Thyroid gland (tissue), 4 donors: ENCODE measurements around the gene ANXA2. TPM values are rescaled to one million over a fixed set of nuclear protein-coding genes. Genes with fewer than 3 reads are reported as not detected.

Experiments used
- DNase-seq, 2 donors: peaks; one replicate each; pipeline ENCODE4 v3.0.0-alpha.2; 2019
- H3K27ac ChIP-seq, 3 donors: fragments of 200-600 bp; sonication (generic); 1 replicate in 2 of 3; 2 replicates in 1 of 3; pipeline ENCODE4 v1.5.1; 2016 to 2019; ENCODE audit warnings: mild to moderate bottlenecking in 1 of 3, moderate library complexity in 1 of 3
- H3K27me3 ChIP-seq: fragments of 200-600 bp; sonication (generic); one replicate; pipeline ENCODE4 v1.5.1; 2019
- H3K36me3 ChIP-seq, 2 donors: fragments of 200-600 bp; sonication (generic); one replicate each; pipeline ENCODE4 v1.5.1; 2016 to 2019
- H3K4me1 ChIP-seq, 2 donors: fragments of 200-600 bp; sonication (generic); one replicate each; pipeline ENCODE4 v1.5.1; 2017 to 2019
- H3K4me3 ChIP-seq, 3 donors: fragments of 200-600 bp; sonication (generic); replicated peaks in 1 of 3; 1 replicate in 2 of 3; 2 replicates in 1 of 3; pipeline ENCODE4 v1.5.1; 2016; ENCODE audit warnings: mild to moderate bottlenecking in 1 of 3
- H3K9me3 ChIP-seq: fragments of 200-600 bp; sonication (generic); one replicate; pipeline ENCODE4 v1.5.1; 2017
- CTCF ChIP-seq, 6 experiments: fragments of 200-600 bp in 3 of 6; fragments of 450-650 bp in 3 of 6; sonication (generic) in 3 of 6; IDR thresholded peaks; one replicate each; pipeline ENCODE4 v1.5.1; 2016 to 2019; ENCODE audit warnings: antibody characterized with exemption in 6 of 6, mild to moderate bottlenecking in 2 of 6, inconsistent platforms in 1 of 6, moderate library complexity in 1 of 6
- POLR2A ChIP-seq, 2 donors: fragments of 450-650 bp; IDR thresholded peaks; one replicate each; pipeline ENCODE4 v1.6.1; 2017; ENCODE audit warnings: antibody characterized with exemption in 2 of 2, mild to moderate bottlenecking in 2 of 2, moderate library complexity in 1 of 2
- WGBS, 2 donors: methylation state at CpG; one replicate each; pipeline ENCODE4 v1.1.5; 2017; 5-methylcytosine and 5-hydroxymethylcytosine counted together
- intact Hi-C: fragments of 100-400 bp; cut with DNase I; formaldehyde crosslinking; loops from one replicate; pipeline ENCODE4 v1.15.1; 2023
- total RNA-seq, 4 donors: library from RNA; depleted of rRNA; stranded (reverse); fragments of >200 nt; gene quantifications; one replicate each; pipeline ENCODE4 v1.2.3, GENCODE V29; 2016

The ANXA2 gene
- 100 to 1,000 TPM; 436 to 796 (median 612) TPM for total RNA-seq

DNA sequence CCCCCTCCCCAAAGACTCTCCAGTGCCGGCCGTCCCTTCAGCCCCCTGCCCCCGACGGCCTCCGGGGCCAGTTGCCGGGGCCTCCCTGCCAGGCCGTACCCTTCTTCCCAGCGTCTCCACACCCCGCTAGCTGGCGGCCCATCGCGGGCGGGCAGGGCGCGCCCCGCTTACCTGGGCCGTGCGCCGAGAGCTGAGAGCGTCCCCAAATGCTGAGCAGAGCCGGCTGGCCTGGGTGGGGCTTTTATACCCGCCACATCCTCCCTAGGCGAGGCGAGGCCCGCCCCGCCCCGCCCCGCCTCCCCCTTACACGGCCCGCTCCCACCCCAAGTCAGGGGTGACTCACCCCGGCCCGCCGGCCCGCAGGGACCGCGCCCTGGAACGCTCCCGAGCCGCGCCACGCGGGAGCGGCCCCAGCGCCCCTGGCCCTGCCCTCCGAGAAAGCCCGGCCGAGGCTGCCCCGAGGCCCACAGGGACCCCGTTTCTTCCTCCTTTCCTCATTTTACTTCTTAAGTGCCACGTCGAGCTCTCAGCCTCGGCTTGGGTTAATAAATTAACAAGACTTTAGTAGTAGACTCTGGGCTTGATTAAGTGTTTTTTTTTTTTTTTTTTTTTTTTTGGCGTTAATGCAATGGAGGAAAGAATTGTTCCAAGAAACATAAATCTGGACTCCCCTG lies at the start of gene ANXA2:
Gene ANXA2 (minus strand): TSS at position 215 of the 674 bp plus-strand sequence. CDS start 11,911 bp downstream, outside the sequence.
- peak within 1 kb of the TSS; percentile 91 to 95 (median 94) for H3K4me3 ChIP-seq
- DNase-seq: peak; percentile 83 to 84
- H3K36me3 ChIP-seq: no peaks in the 10 kb centered on the region
- H3K9me3 ChIP-seq: no peaks in the 10 kb centered on the region
- no peaks in the 10 kb centered on the region for H3K27me3 ChIP-seq
- intact Hi-C loops: loop anchor here (5.0 kb wide), 1 partner anchor 36 kb away; no protein-coding TSS in a partner anchor
- TF ChIP-seq CTCF (IDR thresholded peaks at IDR 0.05) (no peak), POLR2A (IDR thresholded peaks at IDR 0.05) (peak; percentile 54 to 94)
- 0 to 1% methylated on average over 16 to 23 of the region's 53 CpGs for WGBS, 2 donors
- H3K4me1 ChIP-seq: peaks cover 37 to 38% of the 10 kb centered on the region in 2 donors
- peak within 1 kb of the TSS; percentile 96 to 99 (median 98) for H3K27ac ChIP-seq

- DNase-seq: no peak
- Histone ChIP-seq H3K36me3 (peaks cover 5 to 9% of the 10 kb centered on the region in 2 donors), H3K4me1 (no peaks in the 10 kb centered on the region), H3K27ac (no peak overlapping the region), H3K9me3 (no peaks in the 10 kb centered on the region), H3K27me3 (no peaks in the 10 kb centered on the region), H3K4me3 (no peak overlapping the region)
- TF ChIP-seq CTCF (IDR thresholded peaks at IDR 0.05) (peak in 5 of 6 experiments; percentile 11 to 61 (median 52)), POLR2A (IDR thresholded peaks at IDR 0.05) (no peak)
- intact Hi-C loops: loop anchor here (10.0 kb wide), 1 partner anchor 90 kb away; no protein-coding TSS in a partner anchor
- 84 to 95% methylated on average over 6 of the region's 6 CpGs for WGBS, 2 donors
Measured at GRCh38 chr15:60444289-60444912, 46.6 kb upstream of the ANXA2 start.

- TF ChIP-seq CTCF (IDR thresholded peaks at IDR 0.05): no peak
- no peak for TF ChIP-seq POLR2A (IDR thresholded peaks at IDR 0.05)
- Histone ChIP-seq H3K27ac (no peak overlapping the region), H3K4me3 (no peak overlapping the region), H3K4me1 (no peaks in the 10 kb centered on the region), H3K9me3 (no peaks in the 10 kb centered on the region), H3K36me3 (peaks cover 0 to 5% of the 10 kb centered on the region in 2 donors), H3K27me3 (no peaks in the 10 kb centered on the region)
- intact Hi-C loops: loop anchor here (10.0 kb wide), 1 partner anchor 88 kb away; no protein-coding TSS in a partner anchor
- no peak for DNase-seq
- WGBS, 2 donors: 85 to 93% methylated on average over 3 of the region's 3 CpGs
Measured at GRCh38 chr15:60442763-60443162, 45.0 kb upstream of the ANXA2 start.

DNA sequence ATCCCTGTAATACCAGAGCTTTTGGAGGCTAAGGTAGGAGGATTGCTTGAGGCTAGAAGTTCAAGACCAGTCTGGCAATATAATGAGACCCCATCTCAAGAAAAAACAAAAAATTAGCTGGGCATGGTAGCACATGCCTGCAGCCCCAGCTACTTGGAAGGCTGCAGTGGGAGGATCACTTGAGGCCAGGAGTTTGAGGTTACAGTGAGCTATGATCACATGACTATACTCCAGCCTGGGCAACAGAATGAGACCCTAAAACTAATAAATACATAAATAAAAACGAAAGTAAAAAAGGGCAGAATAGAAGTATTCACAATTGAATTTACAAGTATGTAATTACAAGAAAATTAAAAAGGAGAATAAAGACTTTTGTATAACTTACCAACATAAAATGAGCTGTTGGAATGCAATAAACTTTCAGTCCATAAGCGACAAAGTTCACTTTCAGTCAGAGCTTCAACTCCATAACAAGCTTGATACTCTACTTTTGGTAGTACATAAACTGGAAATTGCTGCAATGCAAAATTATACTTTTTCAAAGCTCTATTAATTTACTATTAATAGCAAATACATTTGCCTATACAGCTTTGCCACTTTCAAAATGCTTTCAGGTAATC lies 44.4 kb upstream of the ANXA2 start:
- H3K27me3 ChIP-seq: no peaks in the 10 kb centered on the region
- intact Hi-C loops: loop anchor here (10.0 kb wide), 1 partner anchor 87 kb away; no protein-coding TSS in a partner anchor
- no peaks in the 10 kb centered on the region for H3K36me3 ChIP-seq
- no peaks in the 10 kb centered on the region for H3K9me3 ChIP-seq
- H3K4me3 ChIP-seq: no peak overlapping the region
- H3K27ac ChIP-seq: no peak overlapping the region
- no peak for TF ChIP-seq CTCF (IDR thresholded peaks at IDR 0.05)
- TF ChIP-seq POLR2A (IDR thresholded peaks at IDR 0.05): no peak
- 91 to 93% methylated on average over 2 of the region's 2 CpGs for WGBS, 2 donors
- H3K4me1 ChIP-seq: no peaks in the 10 kb centered on the region
- no peak for DNase-seq
